Endothelial cell of umbilical vein (primary cell): ENCODE results near the gene NFYC. TPM values are rescaled to one million over a fixed set of nuclear protein-coding genes. Genes with fewer than 3 reads are reported as not detected.

ENCODE experiments used
- BruUV-seq: library from RNA; stranded (reverse); fragments of 400-500 nt; replicated peaks from 2 replicates; lab custom pipeline; 2021; lab: Mats Ljungman, UMichigan
- CTCF ChIA-PET: fragments of 300-600, 350-600 bp; sonication (Branson Sonifier 250); formaldehyde crosslinking; loops from one replicate; lab custom pipeline; 2021; ENCODE audit warnings: antibody characterized with exemption, inconsistent platforms; lab: Charles Lee
- POLR2A ChIA-PET: fragments of 300-600, 350-600 bp; sonication (Branson Sonifier 250); formaldehyde crosslinking; loops from one replicate; lab custom pipeline; 2021; ENCODE audit warnings: antibody characterized with exemption, inconsistent platforms; lab: Charles Lee
- DNase-seq: peaks from one replicate; pipeline ENCODE4 v3.0.0-alpha.2; 2011; ENCODE audit warnings: low read depth, low spot score
- FAIRE-seq: peaks from 2 replicates; lab custom pipeline; 2011; peaks lifted over from hg19 to GRCh38; lab: Jason Lieb, UNC
- H2AFZ ChIP-seq: 2 replicates; pipeline ENCODE4 v1.6.0; 2012; ENCODE audit warnings: low read depth, low read length, control low read depth, inconsistent platforms
- H3K27ac ChIP-seq: 2 replicates; pipeline ENCODE4 v1.5.1; 2011; ENCODE audit warnings: low read depth, mild to moderate bottlenecking, control low read depth, low read length, moderate library complexity; ENCODE audit not compliant: insufficient read depth
- H3K27me3 ChIP-seq, 2 experiments: 2 replicates each; pipeline versions ENCODE4 v1.6.0 to v1.6.1; 2011; ENCODE audit warnings: low read length in 2 of 2, mixed read lengths in 1 of 2; ENCODE audit not compliant: control insufficient read depth in 2 of 2, insufficient read depth in 2 of 2
- H3K36me3 ChIP-seq, 2 experiments: 2 replicates in 1 of 2; 3 replicates in 1 of 2; pipeline ENCODE4 v1.5.1; 2011; ENCODE audit warnings: low read length in 2 of 2, mild to moderate bottlenecking in 1 of 2, moderate library complexity in 1 of 2; ENCODE audit not compliant: control insufficient read depth in 2 of 2, insufficient read depth in 2 of 2; ENCODE audit errors: extremely low read depth in 1 of 2
- H3K4me1 ChIP-seq: 3 replicates; pipeline ENCODE4 v1.5.1; 2011; ENCODE audit warnings: mild to moderate bottlenecking, low read length; ENCODE audit not compliant: control insufficient read depth, insufficient read depth; ENCODE audit errors: extremely low read depth
- H3K4me2 ChIP-seq: 2 replicates; pipeline ENCODE4 v1.6.1; 2011; ENCODE audit warnings: low read length, control low read depth, mixed read lengths; ENCODE audit not compliant: insufficient read depth
- H3K4me3 ChIP-seq, 3 experiments: fragments of 200-600 bp in 1 of 3; sonication (generic), shearing (Covaris generic) in 1 of 3; replicated peaks in 1 of 3; 2 replicates each; pipeline ENCODE4 v1.5.1; 2011 to 2016; ENCODE audit warnings: control low read depth in 3 of 3, low read length in 3 of 3, mild to moderate bottlenecking in 2 of 3, inconsistent platforms in 1 of 3, low read depth in 1 of 3, moderate library complexity in 1 of 3; ENCODE audit not compliant: insufficient read depth in 1 of 3
- H3K79me2 ChIP-seq: 2 replicates; pipeline ENCODE4 v1.6.0; 2012; ENCODE audit warnings: low read length, inconsistent platforms; ENCODE audit not compliant: control insufficient read depth, insufficient read depth
- H3K9ac ChIP-seq: replicated peaks from 2 replicates; pipeline ENCODE3; 2011; ENCODE audit warnings: low read length, control low read depth; ENCODE audit not compliant: insufficient read depth; ENCODE audit errors: extremely low read depth
- H3K9me1 ChIP-seq: replicated peaks from 3 replicates; pipeline ENCODE4 v1.6.0; 2011; ENCODE audit warnings: mild to moderate bottlenecking, low read length; ENCODE audit not compliant: control insufficient read depth, insufficient read depth; ENCODE audit errors: extremely low read depth
- H3K9me3 ChIP-seq: replicated peaks from 2 replicates; pipeline ENCODE4 v1.5.1; 2012; ENCODE audit warnings: low read length, inconsistent platforms; ENCODE audit not compliant: control insufficient read depth, insufficient read depth
- H4K20me1 ChIP-seq: replicated peaks from 2 replicates; pipeline ENCODE3; 2011; ENCODE audit warnings: mild to moderate bottlenecking, low read length; ENCODE audit not compliant: control insufficient read depth, insufficient read depth; ENCODE audit errors: extremely low read depth
- EZH2 ChIP-seq: IDR thresholded peaks from 2 replicates; pipeline ENCODE4 v1.6.1; 2012; ENCODE audit warnings: borderline replicate concordance, low read depth, mild to moderate bottlenecking, moderate library complexity, low read length, inconsistent platforms; ENCODE audit not compliant: severe bottlenecking
- FOS ChIP-seq: IDR thresholded peaks from 2 replicates; pipeline ENCODE4 v1.6.1; 2011; ENCODE audit warnings: mild to moderate bottlenecking, low read length, moderate library complexity, borderline replicate concordance; ENCODE audit not compliant: insufficient read depth
- GATA2 ChIP-seq: IDR thresholded peaks from 2 replicates; pipeline ENCODE4 v1.7.0; 2011; ENCODE audit warnings: low read depth, mild to moderate bottlenecking, moderate library complexity, mixed read lengths, low read length; ENCODE audit not compliant: insufficient read length, insufficient read depth
- JUN ChIP-seq: IDR thresholded peaks from 2 replicates; pipeline ENCODE4 v1.6.1; 2011; ENCODE audit warnings: borderline replicate concordance, low read depth; ENCODE audit not compliant: insufficient read length, insufficient read depth
- MYC ChIP-seq: IDR thresholded peaks from one replicate; pipeline ENCODE4 v1.6.1; 2011; ENCODE audit warnings: mild to moderate bottlenecking, low read depth, low read length
- POLR2A ChIP-seq: IDR thresholded peaks from 2 replicates; pipeline ENCODE4 v1.6.1; 2012; ENCODE audit warnings: low read depth, mild to moderate bottlenecking, control low read depth, low read length
- POLR2AphosphoS5 ChIP-seq: IDR thresholded peaks from 2 replicates; pipeline ENCODE4 v1.6.1; 2012; ENCODE audit warnings: low read depth, mild to moderate bottlenecking, control low read depth, low read length, moderate library complexity; ENCODE audit not compliant: insufficient read depth
- dilution Hi-C: fragments of 300-500 bp; cut with MboI; formaldehyde crosslinking; loops from one replicate; pipeline ENCODE4 v1.15.0; 2019; ENCODE audit warnings: low sequenced_read_pairs; ENCODE audit not compliant: extremely low pct_ligation_motif_present
- intact Hi-C: fragments of 100-400 bp; cut with micrococcal nuclease; formaldehyde crosslinking; loops from one replicate; pipeline ENCODE4 v1.10.0; 2022
- polyA plus RNA-seq, 4 experiments: library from polyadenylated mRNA; depleted of rRNA in 3 of 4; stranded (reverse) in 3 of 4; unstranded in 1 of 4; fragments of >200 nt; gene quantifications; 2 replicates each; pipeline versions ENCODE4 v1.2.1 to v1.2.3, GENCODE V29; 2011 to 2012; ENCODE audit warnings: missing spikeins in 1 of 4
- total RNA-seq: library from RNA; stranded (reverse); gene quantifications from 2 replicates; pipeline ENCODE4 v1.2.3, GENCODE V29; 2021
- TF ChIP-seq, protein P1 (sequence below): IDR thresholded peaks from 2 replicates; pipeline ENCODE4 v1.6.1; 2011; ENCODE audit not compliant: insufficient read depth, insufficient read length
- TF ChIP-seq, protein P2 (sequence below), 2 donors: IDR thresholded peaks; 1 replicate in 1 of 2; 2 replicates in 1 of 2; pipeline ENCODE4 v1.5.1; 2011; ENCODE audit warnings: low read length in 2 of 2, mild to moderate bottlenecking in 2 of 2, moderate library complexity in 2 of 2, control low read depth in 1 of 2, inconsistent platforms in 1 of 2, low read depth in 1 of 2; ENCODE audit not compliant: insufficient read depth in 1 of 2; ENCODE audit errors: extremely low read depth in 1 of 2

The NFYC gene
- total and polyA plus RNA-seq, 2 donors (not counting 3 experiments of a cell fraction or from before 2014, with no cell fraction given) = 51.1 to 81.7 TPM

DNA sequence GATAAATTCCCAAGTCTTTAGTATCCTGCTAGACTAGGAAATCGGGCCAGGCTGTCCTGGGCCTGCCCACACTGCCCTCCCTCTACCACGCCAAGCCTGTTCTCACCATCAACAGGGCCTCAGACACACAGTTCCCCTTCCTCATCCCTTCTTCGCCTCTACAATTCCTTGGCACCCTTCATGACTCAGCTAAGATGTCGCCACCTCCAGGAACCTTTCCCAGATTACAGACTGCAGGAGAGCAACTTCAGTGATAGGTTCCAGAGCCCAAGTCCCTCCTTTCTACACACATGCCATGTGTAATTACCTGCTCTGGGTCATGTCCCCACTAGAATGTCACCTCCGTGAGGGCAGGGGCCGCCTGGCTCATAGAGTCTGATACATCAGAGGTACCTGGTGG lies 29.4 kb upstream of the NFYC start:
- Histone ChIP-seq H3K9me1 (no peaks in the 10 kb centered on the region), H3K4me1 (no peaks in the 10 kb centered on the region), H3K9ac (no peak overlapping the region), H3K27me3 (peaks cover 9 to 41% of the 10 kb centered on the region in 2 experiments), H3K27ac (no peak overlapping the region), H4K20me1 (no peaks in the 10 kb centered on the region), H3K36me3 (no peaks in the 10 kb centered on the region), H2AFZ (no peak overlapping the region), H3K9me3 (no peaks in the 10 kb centered on the region), H3K4me2 (no peak overlapping the region), H3K79me2 (no peaks in the 10 kb centered on the region), H3K4me3 (no peak overlapping the region)
- ChIA-PET POLR2A (no interaction called here), CTCF (interaction anchor here (0.7 to 6.3 kb wide), 3 partner anchors 16 to 32 kb away, joined by 3 to 27 read pairs (median 3); partner anchors contain the start of gene NFYC)
- DNase-seq (no peak), FAIRE-seq (no peak)
- intact Hi-C loops (no loop called here), dilution Hi-C loops (no loop called here)
- BruUV-seq = no TSS peak
- TF ChIP-seq EZH2 = no peak
- TF ChIP-seq MYC = no peak
- no peak for TF ChIP-seq FOS
- TF ChIP-seq, protein P1, sequence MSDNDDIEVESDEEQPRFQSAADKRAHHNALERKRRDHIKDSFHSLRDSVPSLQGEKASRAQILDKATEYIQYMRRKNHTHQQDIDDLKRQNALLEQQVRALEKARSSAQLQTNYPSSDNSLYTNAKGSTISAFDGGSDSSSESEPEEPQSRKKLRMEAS = no peak
- TF ChIP-seq, protein P2, sequence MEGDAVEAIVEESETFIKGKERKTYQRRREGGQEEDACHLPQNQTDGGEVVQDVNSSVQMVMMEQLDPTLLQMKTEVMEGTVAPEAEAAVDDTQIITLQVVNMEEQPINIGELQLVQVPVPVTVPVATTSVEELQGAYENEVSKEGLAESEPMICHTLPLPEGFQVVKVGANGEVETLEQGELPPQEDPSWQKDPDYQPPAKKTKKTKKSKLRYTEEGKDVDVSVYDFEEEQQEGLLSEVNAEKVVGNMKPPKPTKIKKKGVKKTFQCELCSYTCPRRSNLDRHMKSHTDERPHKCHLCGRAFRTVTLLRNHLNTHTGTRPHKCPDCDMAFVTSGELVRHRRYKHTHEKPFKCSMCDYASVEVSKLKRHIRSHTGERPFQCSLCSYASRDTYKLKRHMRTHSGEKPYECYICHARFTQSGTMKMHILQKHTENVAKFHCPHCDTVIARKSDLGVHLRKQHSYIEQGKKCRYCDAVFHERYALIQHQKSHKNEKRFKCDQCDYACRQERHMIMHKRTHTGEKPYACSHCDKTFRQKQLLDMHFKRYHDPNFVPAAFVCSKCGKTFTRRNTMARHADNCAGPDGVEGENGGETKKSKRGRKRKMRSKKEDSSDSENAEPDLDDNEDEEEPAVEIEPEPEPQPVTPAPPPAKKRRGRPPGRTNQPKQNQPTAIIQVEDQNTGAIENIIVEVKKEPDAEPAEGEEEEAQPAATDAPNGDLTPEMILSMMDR (IDR thresholded peaks at IDR 0.05; ENCODE audit: extremely low read depth in 1 of 2, insufficient read depth in 1 of 2, low read depth in 1 of 2, low read length in 2 of 2) = no peak
- TF ChIP-seq POLR2AphosphoS5 = no peak
- no peak for TF ChIP-seq POLR2A
- no peak for TF ChIP-seq GATA2
- no peak for TF ChIP-seq JUN
